ENCODE measurements around the gene CNN3. TPM values are rescaled to one million over a fixed set of nuclear protein-coding genes. Genes with fewer than 3 reads are reported as not detected.

CNN3 gene
- total RNA-seq, 4 donors from 2014 or later, result 334 to 604 (median 452) TPM

- TF ChIP-seq, protein P1, sequence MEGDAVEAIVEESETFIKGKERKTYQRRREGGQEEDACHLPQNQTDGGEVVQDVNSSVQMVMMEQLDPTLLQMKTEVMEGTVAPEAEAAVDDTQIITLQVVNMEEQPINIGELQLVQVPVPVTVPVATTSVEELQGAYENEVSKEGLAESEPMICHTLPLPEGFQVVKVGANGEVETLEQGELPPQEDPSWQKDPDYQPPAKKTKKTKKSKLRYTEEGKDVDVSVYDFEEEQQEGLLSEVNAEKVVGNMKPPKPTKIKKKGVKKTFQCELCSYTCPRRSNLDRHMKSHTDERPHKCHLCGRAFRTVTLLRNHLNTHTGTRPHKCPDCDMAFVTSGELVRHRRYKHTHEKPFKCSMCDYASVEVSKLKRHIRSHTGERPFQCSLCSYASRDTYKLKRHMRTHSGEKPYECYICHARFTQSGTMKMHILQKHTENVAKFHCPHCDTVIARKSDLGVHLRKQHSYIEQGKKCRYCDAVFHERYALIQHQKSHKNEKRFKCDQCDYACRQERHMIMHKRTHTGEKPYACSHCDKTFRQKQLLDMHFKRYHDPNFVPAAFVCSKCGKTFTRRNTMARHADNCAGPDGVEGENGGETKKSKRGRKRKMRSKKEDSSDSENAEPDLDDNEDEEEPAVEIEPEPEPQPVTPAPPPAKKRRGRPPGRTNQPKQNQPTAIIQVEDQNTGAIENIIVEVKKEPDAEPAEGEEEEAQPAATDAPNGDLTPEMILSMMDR (IDR thresholded peaks at IDR 0.05), result no peak
- TF ChIP-seq POLR2A (IDR thresholded peaks at IDR 0.05), result no peak
- Histone ChIP-seq H3K4me3 (no peak overlapping the region), H3K27me3 (no peaks in the 10 kb centered on the region), H3K9me3 (no peaks in the 10 kb centered on the region), H3K27ac (peak overlapping the region; percentile 40 to 84), H3K36me3 (no peaks in the 10 kb centered on the region), H3K4me1 (no peaks in the 10 kb centered on the region)
- intact Hi-C loops (cut with DNase I; ENCODE audit: low total_unique reads), result no loop called here
- no peak for DNase-seq
Measured at GRCh38 chr1:94970783-94971182, 43.9 kb upstream of the CNN3 start.

DNA sequence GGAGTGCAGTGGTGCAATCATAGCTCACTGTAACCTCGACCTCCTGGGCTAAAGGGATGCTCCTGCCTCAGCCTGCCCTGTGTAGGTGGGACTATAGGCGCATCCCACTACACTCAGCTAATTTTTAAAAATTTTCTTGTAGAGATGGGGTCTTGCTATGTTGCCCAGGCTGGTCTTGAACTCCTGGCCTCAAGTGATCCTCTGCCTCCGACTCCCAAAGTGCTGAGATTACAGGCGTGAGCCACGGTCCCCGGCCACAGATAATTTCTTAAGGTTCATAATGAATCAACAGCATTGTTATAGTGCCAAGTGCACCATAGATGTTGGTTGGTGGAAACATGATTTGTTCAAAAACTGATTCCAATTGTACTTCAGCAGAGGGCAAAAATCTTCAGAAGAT is 42.2 kb upstream of the CNN3 start:
- DNase-seq, result no peak

GRCh38 chr1:94966033-94966432 is 39.1 kb upstream of the CNN3 start:
- Histone ChIP-seq H3K27me3 (no peaks in the 10 kb centered on the region), H3K27ac (peak overlapping the region; percentile 24 to 52), H3K9me3 (no peaks in the 10 kb centered on the region), H3K4me3 (no peak overlapping the region), H3K36me3 (no peaks in the 10 kb centered on the region), H3K4me1 (no peaks in the 10 kb centered on the region)
- TF ChIP-seq, protein P1 (IDR thresholded peaks at IDR 0.05), result no peak
- no peak for TF ChIP-seq POLR2A (IDR thresholded peaks at IDR 0.05)
- no peak for DNase-seq
- intact Hi-C loops (cut with DNase I; ENCODE audit: low total_unique reads), result no loop called here

More for the DNA sequence above, 42.2 kb upstream of the CNN3 start:
- no peaks in the 10 kb centered on the region for H3K9me3 ChIP-seq
- no peaks in the 10 kb centered on the region for H3K27me3 ChIP-seq
- H3K4me3 ChIP-seq, result no peak overlapping the region
- H3K36me3 ChIP-seq, result no peaks in the 10 kb centered on the region
- no peak overlapping the region for H3K27ac ChIP-seq
- TF ChIP-seq, protein P1 (IDR thresholded peaks at IDR 0.05), result no peak
- no peak for TF ChIP-seq POLR2A (IDR thresholded peaks at IDR 0.05)
- H3K4me1 ChIP-seq, result no peaks in the 10 kb centered on the region
- intact Hi-C loops (cut with DNase I; ENCODE audit: low total_unique reads), result no loop called here

DNA sequence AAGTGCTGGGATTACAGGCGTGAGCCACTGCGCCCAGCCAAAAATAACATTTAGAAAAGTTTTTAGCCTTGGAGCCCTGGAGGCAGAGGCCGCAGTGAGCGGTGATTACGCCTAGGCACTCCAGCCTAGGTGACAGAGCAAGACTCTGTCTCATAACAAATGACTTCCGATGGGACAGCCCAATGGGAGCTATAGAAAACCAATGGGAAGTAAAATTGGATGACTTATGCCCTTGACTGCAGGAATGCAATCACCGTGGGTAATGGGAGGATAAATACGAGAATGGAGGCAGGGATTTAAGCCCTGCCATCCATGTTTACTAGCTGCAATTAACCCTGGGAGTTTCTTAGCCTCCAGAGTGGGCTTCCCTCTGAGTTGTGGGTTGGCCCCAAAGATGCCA is 37.0 kb upstream of the CNN3 start:
- peak overlapping the region; percentile 86 to 97 for H3K27ac ChIP-seq
- TF ChIP-seq, protein P1 (IDR thresholded peaks at IDR 0.05), result no peak
- TF ChIP-seq POLR2A (IDR thresholded peaks at IDR 0.05), result no peak
- no peak for DNase-seq

DNA sequence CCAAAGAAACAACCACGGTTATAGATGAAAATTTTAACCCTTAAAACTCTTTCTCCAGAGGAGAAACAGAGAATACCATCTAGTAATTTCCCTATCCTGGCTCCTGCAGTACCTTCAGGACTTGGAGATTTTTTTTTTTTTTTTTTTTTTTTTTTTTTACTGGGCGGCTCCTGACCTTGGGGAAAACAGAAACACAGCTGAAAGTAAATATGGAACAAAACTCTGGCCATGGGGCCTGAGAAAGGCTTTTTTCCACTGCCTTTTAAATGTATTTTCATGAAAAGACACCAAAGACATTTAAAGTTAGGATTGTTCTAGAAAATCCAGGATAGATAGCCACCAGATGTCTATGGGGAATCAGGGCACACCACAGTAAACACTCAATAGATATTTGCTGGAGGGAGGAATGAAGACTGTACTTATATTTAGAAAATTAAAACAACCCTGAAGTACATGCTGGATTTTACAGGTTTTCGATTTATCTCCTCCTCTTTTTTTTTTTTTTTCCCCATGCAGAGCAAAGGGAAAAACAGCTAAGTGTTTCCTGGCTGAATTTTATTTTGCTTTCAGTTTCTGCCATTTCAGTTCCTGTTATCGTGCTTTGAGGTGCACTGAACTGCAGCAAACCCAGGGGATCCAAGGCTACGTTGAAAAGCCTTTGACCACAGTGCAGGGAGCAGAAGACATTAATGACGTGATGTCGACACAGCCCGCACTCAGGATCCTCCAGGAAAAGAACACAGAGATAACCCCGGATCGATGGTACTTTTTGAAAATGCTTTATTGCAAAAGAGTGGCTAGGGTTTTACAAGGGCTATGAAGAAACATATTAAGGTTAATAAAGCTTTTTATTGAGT is 35.7 kb upstream of the CNN3 start:
- H3K27me3 ChIP-seq, result no peaks in the 10 kb centered on the region
- H3K4me3 ChIP-seq, result peak overlapping the region; percentile 35 to 36
- H3K9me3 ChIP-seq, result no peaks in the 10 kb centered on the region
- TF ChIP-seq, protein P1 (IDR thresholded peaks at IDR 0.05), result no peak
- no peak for TF ChIP-seq POLR2A (IDR thresholded peaks at IDR 0.05)
- peak; percentile 40 to 60 for DNase-seq
- intact Hi-C loops (cut with DNase I; ENCODE audit: low total_unique reads), result no loop called here
- H3K36me3 ChIP-seq, result no peaks in the 10 kb centered on the region
- peak overlapping the region; percentile 86 to 97 for H3K27ac ChIP-seq
- no peaks in the 10 kb centered on the region for H3K4me1 ChIP-seq

More for the DNA sequence above, 37.0 kb upstream of the CNN3 start:
- H3K36me3 ChIP-seq, result no peaks in the 10 kb centered on the region
- H3K4me1 ChIP-seq, result no peaks in the 10 kb centered on the region
- no peaks in the 10 kb centered on the region for H3K9me3 ChIP-seq
- no peak overlapping the region for H3K4me3 ChIP-seq
- intact Hi-C loops (cut with DNase I; ENCODE audit: low total_unique reads), result no loop called here
- no peaks in the 10 kb centered on the region for H3K27me3 ChIP-seq

Measured in uterus (tissue), 4 donors.